ENCODE results near the gene PKD1.
"Not testable (repeated sequence)": the region's sequence is repeated elsewhere in the genome, so short reads cannot be mapped to it uniquely, and the experiment has no call there.

Gene PKD1

DNA sequence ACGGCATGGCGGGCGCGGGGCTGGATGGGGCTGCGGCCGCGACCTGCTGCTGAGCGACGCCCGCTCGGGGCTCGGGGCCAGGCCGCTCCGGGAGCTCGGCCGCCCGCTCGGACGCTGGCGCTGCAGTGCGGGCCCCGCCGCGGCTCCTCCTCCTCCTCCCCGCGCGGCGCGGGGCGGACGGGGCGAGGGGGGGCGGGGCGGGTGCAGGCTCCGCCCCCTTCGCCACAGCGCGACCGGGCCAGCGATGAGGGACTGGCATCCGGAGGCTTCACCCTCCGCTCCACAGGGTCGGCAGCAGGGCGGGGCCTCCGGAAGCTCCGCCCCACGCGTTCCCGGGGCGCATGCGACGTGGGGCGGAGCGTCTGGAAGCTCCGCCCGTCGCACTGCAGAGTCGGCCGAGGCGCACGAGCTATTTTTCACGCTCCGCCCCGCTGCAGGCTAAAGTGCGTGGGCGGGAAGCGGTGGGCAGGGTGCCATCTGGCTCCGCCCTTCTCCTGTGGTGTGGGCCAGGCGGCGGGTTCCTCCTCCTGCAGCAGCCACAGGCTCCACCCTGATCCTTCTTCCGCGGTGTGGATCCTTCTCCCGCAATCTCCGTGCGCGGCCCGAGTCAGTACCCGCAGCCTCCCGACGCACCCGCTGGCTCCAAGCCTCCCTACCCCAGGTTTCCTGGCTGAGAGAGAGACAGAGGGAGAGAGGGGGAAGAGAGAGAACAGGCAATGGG lies at the start of gene PKD1:
Gene PKD1, minus strand, starts transcription at position 129 of the 721 bp plus-strand sequence. CDS start 209 bp downstream, outside the sequence.
- peak; percentile 100 for DNase-seq (ENCODE audit: low spot score)
- H3K9me3 Mint-ChIP-seq; H3K27me3 Mint-ChIP-seq (ENCODE audit: low read depth); H3K36me3 Mint-ChIP-seq (ENCODE audit: low read depth); H3K4me1 Mint-ChIP-seq (ENCODE audit: low read depth): not testable (repeated sequence)
- Mint-ChIP-seq H3K27ac (peak within 1 kb of the TSS; percentile 93), H3K4me3 (peak within 1 kb of the TSS; percentile 98)

DNA sequence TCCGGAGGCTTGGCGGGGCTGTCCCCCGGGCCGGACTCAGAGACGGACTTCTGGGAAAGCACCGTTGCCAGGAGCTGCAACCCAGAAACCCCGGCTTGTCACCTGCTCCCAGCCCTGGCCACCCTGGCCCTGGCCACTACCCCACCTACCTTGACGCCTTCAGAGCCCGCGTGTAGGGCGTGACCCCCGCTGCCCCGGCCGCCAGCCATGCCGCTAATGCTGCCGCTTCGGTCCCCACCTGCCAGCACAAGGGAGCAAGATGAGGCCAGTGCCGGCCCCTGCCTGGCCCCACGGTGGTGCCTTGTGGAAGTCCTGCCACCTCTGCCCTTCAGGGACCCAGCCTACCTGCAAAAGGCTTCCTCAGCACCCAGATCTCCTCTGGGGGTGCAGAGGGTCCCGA lies 49.3 kb upstream of the PKD1 start:
- no peak overlapping the region for H3K4me3 Mint-ChIP-seq
- no peak for DNase-seq (ENCODE audit: low spot score)
- H3K36me3 Mint-ChIP-seq (ENCODE audit: low read depth): no peaks in the 10 kb centered on the region
- H3K4me1 Mint-ChIP-seq (ENCODE audit: low read depth): no peaks in the 10 kb centered on the region
- H3K27ac Mint-ChIP-seq: no peak overlapping the region
- H3K9me3 Mint-ChIP-seq: no peaks in the 10 kb centered on the region
- no peaks in the 10 kb centered on the region for H3K27me3 Mint-ChIP-seq (ENCODE audit: low read depth)

GRCh38 chr16:2184346-2184745 lies 48.6 kb upstream of the PKD1 start:
- Mint-ChIP-seq H3K27me3 (ENCODE audit: low read depth) (no peaks in the 10 kb centered on the region), H3K4me3 (no peak overlapping the region), H3K36me3 (ENCODE audit: low read depth) (no peaks in the 10 kb centered on the region), H3K4me1 (ENCODE audit: low read depth) (no peaks in the 10 kb centered on the region), H3K9me3 (no peaks in the 10 kb centered on the region), H3K27ac (no peak overlapping the region)
- no peak for DNase-seq (ENCODE audit: low spot score)

DNA sequence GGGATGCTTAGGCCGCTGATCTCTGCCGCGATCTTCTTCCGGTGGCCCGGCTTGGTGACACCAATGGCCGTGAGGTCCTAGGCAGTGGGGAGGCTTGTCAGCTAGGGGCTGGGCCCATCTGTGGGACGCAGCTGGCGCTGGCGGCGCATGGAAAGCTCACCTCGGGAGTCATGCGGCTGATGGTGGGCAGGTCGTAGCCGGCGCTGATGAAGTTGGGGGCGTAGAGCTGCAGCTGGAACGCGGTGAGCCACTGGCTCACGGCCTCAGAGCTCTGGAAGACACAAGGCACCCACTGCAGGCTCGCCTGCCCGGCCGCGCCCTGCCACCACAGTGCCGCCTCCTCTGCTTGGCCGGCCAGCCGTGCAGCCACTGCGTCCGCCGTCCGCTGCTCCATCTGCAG lies 48.0 kb upstream of the PKD1 start:
- Mint-ChIP-seq H3K36me3 (ENCODE audit: low read depth) (no peaks in the 10 kb centered on the region), H3K4me3 (no peak overlapping the region), H3K9me3 (no peaks in the 10 kb centered on the region), H3K4me1 (ENCODE audit: low read depth) (no peaks in the 10 kb centered on the region), H3K27ac (no peak overlapping the region), H3K27me3 (ENCODE audit: low read depth) (no peaks in the 10 kb centered on the region)
- no peak for DNase-seq (ENCODE audit: low spot score)

DNA sequence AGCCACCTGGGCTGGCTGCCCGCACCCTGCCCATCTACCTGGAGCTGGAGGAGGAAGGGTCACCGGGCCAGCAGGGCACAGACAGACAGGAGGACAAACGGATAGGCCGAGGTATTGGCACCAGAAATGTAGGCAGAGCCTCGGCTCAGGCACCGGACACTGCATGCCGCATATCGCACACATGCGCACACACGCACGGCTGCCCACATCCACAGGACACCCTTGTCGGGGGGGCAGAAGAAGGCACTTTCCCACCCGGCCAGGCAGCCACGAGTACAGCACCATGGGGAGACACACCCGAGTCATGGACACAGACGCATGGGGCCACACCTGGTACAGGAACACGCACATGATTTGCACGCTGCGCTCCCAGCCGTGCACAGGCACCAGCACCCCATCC lies 46.3 kb upstream of the PKD1 start:
- Mint-ChIP-seq H3K9me3 (no peaks in the 10 kb centered on the region), H3K4me3 (no peak overlapping the region), H3K36me3 (ENCODE audit: low read depth) (peaks cover under 1% of the 10 kb centered on the region), H3K4me1 (ENCODE audit: low read depth) (no peaks in the 10 kb centered on the region), H3K27me3 (ENCODE audit: low read depth) (no peaks in the 10 kb centered on the region), H3K27ac (peak overlapping the region; percentile 26)
- DNase-seq (ENCODE audit: low spot score): no peak

- Mint-ChIP-seq H3K27me3 (ENCODE audit: low read depth) (no peaks in the 10 kb centered on the region), H3K4me1 (ENCODE audit: low read depth) (no peaks in the 10 kb centered on the region), H3K27ac (no peak overlapping the region), H3K9me3 (no peaks in the 10 kb centered on the region), H3K4me3 (no peak overlapping the region), H3K36me3 (ENCODE audit: low read depth) (peaks cover 3% of the 10 kb centered on the region)
- DNase-seq (ENCODE audit: low spot score): no peak
Observed at GRCh38 chr16:2180962-2181923, 45.5 kb upstream of the PKD1 start.

DNA sequence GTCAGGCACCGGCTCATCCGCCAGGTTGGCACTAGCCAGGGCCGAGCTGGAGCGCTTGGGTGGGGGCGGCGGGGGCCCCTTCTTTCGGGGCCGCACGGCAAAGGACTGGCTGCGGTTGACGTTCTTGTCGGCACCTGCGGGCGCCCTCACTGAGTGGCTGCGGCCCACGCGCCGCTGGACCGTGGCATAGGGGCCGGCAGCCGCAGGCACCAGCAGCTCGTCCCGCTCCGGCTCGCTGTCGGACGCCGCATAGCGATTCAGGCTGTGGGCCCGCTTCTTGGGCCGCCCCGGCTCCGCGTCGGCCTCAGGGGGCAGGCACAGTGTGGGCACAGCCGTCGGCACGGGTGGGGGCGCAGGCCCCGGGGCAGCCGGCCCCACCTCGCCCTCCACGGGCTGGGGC lies 44.8 kb upstream of the PKD1 start:
- no peaks in the 10 kb centered on the region for H3K4me1 Mint-ChIP-seq (ENCODE audit: low read depth)
- peaks cover 7% of the 10 kb centered on the region for H3K36me3 Mint-ChIP-seq (ENCODE audit: low read depth)
- H3K9me3 Mint-ChIP-seq: no peaks in the 10 kb centered on the region
- no peak overlapping the region for H3K4me3 Mint-ChIP-seq
- H3K27ac Mint-ChIP-seq: no peak overlapping the region
- no peak for DNase-seq (ENCODE audit: low spot score)
- H3K27me3 Mint-ChIP-seq (ENCODE audit: low read depth): no peaks in the 10 kb centered on the region

GRCh38 chr16:2179576-2179975 lies 43.9 kb upstream of the PKD1 start:
- Mint-ChIP-seq H3K27me3 (ENCODE audit: low read depth) (no peaks in the 10 kb centered on the region), H3K36me3 (ENCODE audit: low read depth) (peaks cover 9% of the 10 kb centered on the region), H3K27ac (no peak overlapping the region), H3K9me3 (no peaks in the 10 kb centered on the region), H3K4me3 (no peak overlapping the region), H3K4me1 (ENCODE audit: low read depth) (no peaks in the 10 kb centered on the region)
- DNase-seq (ENCODE audit: low spot score): no peak

GRCh38 chr16:2179107-2179501 lies 43.4 kb upstream of the PKD1 start:
- H3K27ac Mint-ChIP-seq: no peak overlapping the region
- no peaks in the 10 kb centered on the region for H3K27me3 Mint-ChIP-seq (ENCODE audit: low read depth)
- no peak for DNase-seq (ENCODE audit: low spot score)
- no peaks in the 10 kb centered on the region for H3K9me3 Mint-ChIP-seq
- no peaks in the 10 kb centered on the region for H3K4me1 Mint-ChIP-seq (ENCODE audit: low read depth)
- H3K4me3 Mint-ChIP-seq: no peak overlapping the region
- peaks cover 10% of the 10 kb centered on the region for H3K36me3 Mint-ChIP-seq (ENCODE audit: low read depth)

GRCh38 chr16:2178321-2179106 lies 42.8 kb upstream of the PKD1 start:
- peak; percentile 19 for DNase-seq (ENCODE audit: low spot score)
- Mint-ChIP-seq H3K36me3 (ENCODE audit: low read depth) (peaks cover 14% of the 10 kb centered on the region), H3K4me1 (ENCODE audit: low read depth) (no peaks in the 10 kb centered on the region), H3K27me3 (ENCODE audit: low read depth) (no peaks in the 10 kb centered on the region), H3K27ac (no peak overlapping the region), H3K9me3 (no peaks in the 10 kb centered on the region), H3K4me3 (no peak overlapping the region)

DNA sequence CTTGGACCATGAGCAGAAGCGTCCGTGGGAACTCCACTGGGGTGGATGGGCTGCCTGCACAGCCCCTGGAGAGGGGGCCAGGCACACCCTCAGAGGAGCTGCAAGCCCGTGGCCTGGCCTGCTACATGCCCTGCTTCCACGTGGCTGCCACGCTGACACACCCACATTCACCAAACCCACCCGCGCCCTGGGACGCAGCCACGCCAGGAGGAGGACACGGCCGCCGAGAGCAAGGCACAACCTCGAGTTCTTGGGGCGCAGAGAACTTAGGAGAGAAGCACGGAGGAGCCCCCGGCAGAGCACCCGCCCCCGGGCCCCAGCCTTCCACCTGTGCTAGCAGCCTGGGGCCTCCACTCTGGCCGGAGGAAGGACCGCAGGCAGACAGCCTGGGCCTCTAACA lies 41.9 kb upstream of the PKD1 start:
- no peak for DNase-seq (ENCODE audit: low spot score)
- no peak overlapping the region for H3K4me3 Mint-ChIP-seq
- peaks cover 14% of the 10 kb centered on the region for H3K36me3 Mint-ChIP-seq (ENCODE audit: low read depth)
- no peak overlapping the region for H3K27ac Mint-ChIP-seq
- H3K9me3 Mint-ChIP-seq: no peaks in the 10 kb centered on the region
- H3K4me1 Mint-ChIP-seq (ENCODE audit: low read depth): no peaks in the 10 kb centered on the region
- no peaks in the 10 kb centered on the region for H3K27me3 Mint-ChIP-seq (ENCODE audit: low read depth)

- DNase-seq (ENCODE audit: low spot score): no peak
- Mint-ChIP-seq H3K4me1 (ENCODE audit: low read depth) (no peaks in the 10 kb centered on the region), H3K4me3 (no peak overlapping the region), H3K9me3 (no peaks in the 10 kb centered on the region), H3K27me3 (ENCODE audit: low read depth) (no peaks in the 10 kb centered on the region), H3K27ac (no peak overlapping the region), H3K36me3 (ENCODE audit: low read depth) (peaks cover 14% of the 10 kb centered on the region)
Observed at GRCh38 chr16:2177101-2177500, 41.4 kb upstream of the PKD1 start.

DNA sequence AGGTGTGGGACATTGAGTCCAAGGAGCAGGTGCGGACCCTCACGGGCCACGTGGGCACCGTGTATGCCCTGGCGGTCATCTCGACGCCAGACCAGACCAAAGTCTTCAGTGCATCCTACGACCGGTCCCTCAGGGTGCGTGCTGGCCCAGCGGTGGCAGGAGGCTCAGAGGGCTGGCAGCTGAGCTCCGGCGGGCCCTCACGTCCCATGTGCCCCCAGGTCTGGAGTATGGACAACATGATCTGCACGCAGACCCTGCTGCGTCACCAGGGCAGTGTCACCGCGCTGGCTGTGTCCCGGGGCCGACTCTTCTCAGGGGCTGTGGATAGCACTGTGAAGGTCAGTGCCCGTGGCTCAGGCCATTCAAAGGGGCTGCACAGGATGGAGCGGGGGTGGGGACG lies 40.3 kb upstream of the PKD1 start:
- Mint-ChIP-seq H3K27me3 (ENCODE audit: low read depth) (no peaks in the 10 kb centered on the region), H3K36me3 (ENCODE audit: low read depth) (peaks cover 14% of the 10 kb centered on the region), H3K4me3 (no peak overlapping the region), H3K27ac (no peak overlapping the region), H3K9me3 (no peaks in the 10 kb centered on the region), H3K4me1 (ENCODE audit: low read depth) (no peaks in the 10 kb centered on the region)
- DNase-seq (ENCODE audit: low spot score): no peak

- Mint-ChIP-seq H3K4me3 (no peak overlapping the region), H3K4me1 (ENCODE audit: low read depth) (no peaks in the 10 kb centered on the region), H3K27ac (no peak overlapping the region), H3K36me3 (ENCODE audit: low read depth) (peaks cover 14% of the 10 kb centered on the region), H3K27me3 (ENCODE audit: low read depth) (no peaks in the 10 kb centered on the region), H3K9me3 (no peaks in the 10 kb centered on the region)
- no peak for DNase-seq (ENCODE audit: low spot score)
Observed at GRCh38 chr16:2175454-2175853, 39.8 kb upstream of the PKD1 start.

Measured in T-helper 2 cell treated with Interferon-gamma antibody and Interleukin-4, amounts not matched to agents 5 μg/mL and 100 μg/mL, for 36 hours (primary cell).